Tibial nerve (tissue), 4 donors: ENCODE measurements around the gene KMT2E. TPM values are rescaled to one million over a fixed set of nuclear protein-coding genes. Genes with fewer than 3 reads are reported as not detected.
"Not testable (repeated sequence)": the region's sequence is repeated elsewhere in the genome, so short reads cannot be mapped to it uniquely, and the experiment has no call there.

ENCODE experiments used
- DNase-seq, 2 donors: peaks; one replicate each; pipeline ENCODE4 v3.0.0-alpha.2; 2019; ENCODE audit warnings: low spot score in 2 of 2
- H3K27ac ChIP-seq, 4 donors: fragments of 200-600 bp; sonication (generic) in 3 of 4; one replicate each; pipeline ENCODE4 v1.5.1; 2017 to 2019; ENCODE audit warnings: mild to moderate bottlenecking in 1 of 4
- H3K27me3 ChIP-seq, 2 donors: fragments of 200-600 bp; sonication (generic) in 1 of 2; one replicate each; pipeline versions ENCODE4 v1.5.1 to v1.6.0; 2017 to 2019
- H3K36me3 ChIP-seq, 3 donors: fragments of 200-600 bp; sonication (generic); one replicate each; pipeline ENCODE4 v1.5.1; 2018 to 2019
- H3K4me1 ChIP-seq, 4 donors: fragments of 200-600 bp; sonication (generic) in 3 of 4; one replicate each; pipeline ENCODE4 v1.5.1; 2017 to 2019
- H3K4me3 ChIP-seq, 4 donors: fragments of 200-600 bp; sonication (generic) in 3 of 4; one replicate each; pipeline ENCODE4 v1.5.1; 2017 to 2019; ENCODE audit warnings: mild to moderate bottlenecking in 1 of 4, moderate library complexity in 1 of 4
- H3K9me3 ChIP-seq, 4 donors: fragments of 200-600 bp; sonication (generic) in 3 of 4; one replicate each; pipeline ENCODE4 v1.5.1; 2017 to 2019
- CTCF ChIP-seq, 5 experiments: fragments of 200-600 bp in 3 of 5; fragments of 450-650 bp in 2 of 5; sonication (generic) in 3 of 5; IDR thresholded peaks; one replicate each; pipeline ENCODE4 v1.5.1; 2016 to 2019; ENCODE audit warnings: antibody characterized with exemption in 5 of 5, mild to moderate bottlenecking in 3 of 5, moderate library complexity in 2 of 5
- EP300 ChIP-seq, 2 donors: sonication (generic); formaldehyde crosslinking; IDR thresholded peaks; one replicate each; pipeline ENCODE4 v1.6.1; 2017; ENCODE audit warnings: antibody characterized with exemption in 2 of 2, mild to moderate bottlenecking in 1 of 2
- POLR2A ChIP-seq, 2 donors: fragments of 450-650 bp; IDR thresholded peaks; one replicate each; pipeline ENCODE4 v1.6.1; 2017; ENCODE audit warnings: antibody characterized with exemption in 2 of 2, mild to moderate bottlenecking in 2 of 2, moderate library complexity in 2 of 2
- WGBS, 2 donors: methylation state at CpG; one replicate each; pipeline ENCODE4 v1.1.5; 2018; 5-methylcytosine and 5-hydroxymethylcytosine counted together
- total RNA-seq, 4 donors: library from RNA; depleted of rRNA; stranded (reverse); fragments of >200 nt; gene quantifications; one replicate each; pipeline ENCODE4 v1.1.0, GENCODE V29; 2016

KMT2E gene
- total RNA-seq, 4 donors from 2014 or later, result 91.4 to 141 (median 132) TPM

- H3K4me3 ChIP-seq, result peak overlapping the region; percentile 64 to 74 (median 70)
- no peak for TF ChIP-seq EP300 (IDR thresholded peaks at IDR 0.05)
- no peak for TF ChIP-seq CTCF (IDR thresholded peaks at IDR 0.05)
- no peak for TF ChIP-seq POLR2A (IDR thresholded peaks at IDR 0.05)
- no peaks in the 10 kb centered on the region for H3K9me3 ChIP-seq
- H3K27me3 ChIP-seq, result no peaks in the 10 kb centered on the region
- 22 to 25% methylated on average over 7 of the region's 7 CpGs for WGBS, 2 donors
- DNase-seq, result peak in 1 of 2 donors; percentile 3
- H3K36me3 ChIP-seq, result no peaks in the 10 kb centered on the region
- peak overlapping the region; percentile 96 to 99 (median 97) for H3K27ac ChIP-seq
- H3K4me1 ChIP-seq, result peaks cover 0 to 48% (median 37%) of the 10 kb centered on the region in 4 donors
Measured at GRCh38 chr7:104984585-104985258, 29.3 kb upstream of the KMT2E start.

- Histone ChIP-seq H3K36me3 (no peaks in the 10 kb centered on the region), H3K4me1 (peaks cover 0 to 47% (median 32%) of the 10 kb centered on the region in 4 donors), H3K27me3 (no peaks in the 10 kb centered on the region), H3K27ac (peak overlapping the region; percentile 96 to 99 (median 97)), H3K4me3 (no peak overlapping the region), H3K9me3 (no peaks in the 10 kb centered on the region)
- TF ChIP-seq EP300 (IDR thresholded peaks at IDR 0.05) (no peak), POLR2A (IDR thresholded peaks at IDR 0.05) (no peak), CTCF (IDR thresholded peaks at IDR 0.05) (no peak)
- 28 to 35% methylated on average over 1 of the region's 1 CpG for WGBS, 2 donors
- DNase-seq, result peak in 1 of 2 donors; percentile 5
Measured at GRCh38 chr7:104985259-104985617, 28.8 kb upstream of the KMT2E start.

- no peak for DNase-seq
- H3K27ac ChIP-seq, result peak overlapping the region in 3 of 4 donors; percentile 35 to 99 (median 98)
Measured at GRCh38 chr7:104986628-104987259, 27.3 kb upstream of the KMT2E start.

GRCh38 chr7:104987403-104987802, 26.6 kb upstream of the KMT2E start:
- not testable (repeated sequence) for H3K4me3 ChIP-seq, H3K36me3 ChIP-seq, H3K9me3 ChIP-seq, H3K27me3 ChIP-seq
- Histone ChIP-seq H3K4me1 (peaks cover 0 to 41% (median 23%) of the 10 kb centered on the region in 4 donors), H3K27ac (peak overlapping the region in 2 of 4 donors; percentile 98 to 99)
- peak in 1 of 2 donors; percentile 4 for DNase-seq
- WGBS, 2 donors, result 70 to 77% methylated on average over 14 of the region's 14 CpGs

More at GRCh38 chr7:104986628-104987259, 27.3 kb upstream of the KMT2E start:
- TF ChIP-seq CTCF (IDR thresholded peaks at IDR 0.05) (no peak), POLR2A (IDR thresholded peaks at IDR 0.05) (no peak), EP300 (IDR thresholded peaks at IDR 0.05) (no peak)
- Histone ChIP-seq H3K4me1 (peaks cover 0 to 47% (median 28%) of the 10 kb centered on the region in 4 donors), H3K4me3 (no peak overlapping the region), H3K27me3 (no peaks in the 10 kb centered on the region), H3K9me3 (no peaks in the 10 kb centered on the region), H3K36me3 (peaks cover 0 to 9% (median 0%) of the 10 kb centered on the region in 3 donors)
- 64 to 69% methylated on average over 6 of the region's 6 CpGs for WGBS, 2 donors

GRCh38 chr7:104990983-104991382, 23.0 kb upstream of the KMT2E start:
- 91 to 98% methylated on average over 7 of the region's 7 CpGs for WGBS, 2 donors
- H3K9me3 ChIP-seq, result no peaks in the 10 kb centered on the region
- H3K27ac ChIP-seq, result no peak overlapping the region
- TF ChIP-seq POLR2A (IDR thresholded peaks at IDR 0.05), result no peak
- no peak for TF ChIP-seq EP300 (IDR thresholded peaks at IDR 0.05)
- no peak for TF ChIP-seq CTCF (IDR thresholded peaks at IDR 0.05)
- peaks cover 0 to 43% (median 20%) of the 10 kb centered on the region in 4 donors for H3K4me1 ChIP-seq
- H3K4me3 ChIP-seq, result no peak overlapping the region
- no peaks in the 10 kb centered on the region for H3K27me3 ChIP-seq
- peaks cover 0 to 9% (median 0%) of the 10 kb centered on the region in 3 donors for H3K36me3 ChIP-seq
- DNase-seq, result no peak
